Mesenchymal stem cell (in vitro differentiated cells and primary cell): Measurements from ENCODE around the gene CCNJ.
A peak's percentile ranks its signal among the peaks of the same experiment; 100 is the strongest.

Experiments
- DNase-seq: peaks from one replicate; pipeline ENCODE4 v3.0.0-alpha.2; 2013
- H2AFZ ChIP-seq: one replicate; pipeline ENCODE4 v1.6.1; 2013; ENCODE audit warnings: low read depth, mild to moderate bottlenecking, control low read depth, inconsistent platforms, low read length, moderate library complexity
- H2AK5ac ChIP-seq: 2 replicates; pipeline ENCODE4 v1.6.1; 2013; ENCODE audit warnings: low read length, moderate library complexity, mild to moderate bottlenecking, inconsistent platforms; ENCODE audit not compliant: severe bottlenecking
- H2BK120ac ChIP-seq: one replicate; pipeline ENCODE4 v1.6.1; 2013; ENCODE audit warnings: low read depth, mild to moderate bottlenecking, inconsistent platforms, low read length, moderate library complexity
- H2BK12ac ChIP-seq, 2 experiments: one replicate each; pipeline ENCODE4 v1.6.1; 2013; ENCODE audit warnings: inconsistent platforms in 2 of 2, low read length in 2 of 2, mild to moderate bottlenecking in 2 of 2, moderate library complexity in 2 of 2, control low read depth in 1 of 2
- H2BK15ac ChIP-seq: one replicate; pipeline ENCODE4 v1.6.1; 2013; ENCODE audit warnings: mild to moderate bottlenecking, low read depth, inconsistent platforms; ENCODE audit not compliant: poor library complexity, severe bottlenecking
- H2BK5ac ChIP-seq: 2 replicates; pipeline ENCODE4 v1.6.1; 2013; ENCODE audit warnings: low read depth, mild to moderate bottlenecking, low read length, control low read depth, inconsistent platforms; ENCODE audit not compliant: poor library complexity, severe bottlenecking
- H3K14ac ChIP-seq, 2 experiments: one replicate each; pipeline ENCODE4 v1.6.1; 2013; ENCODE audit warnings: inconsistent platforms in 2 of 2, low read length in 2 of 2, control low read depth in 1 of 2, mild to moderate bottlenecking in 1 of 2, moderate library complexity in 1 of 2
- H3K18ac ChIP-seq, 2 experiments: one replicate each; pipeline ENCODE4 v1.6.1; 2013; ENCODE audit warnings: inconsistent platforms in 2 of 2, low read length in 2 of 2, control low read depth in 1 of 2, low read depth in 1 of 2, mild to moderate bottlenecking in 1 of 2
- H3K23ac ChIP-seq, 2 experiments: one replicate each; pipeline ENCODE4 v1.6.1; 2013; ENCODE audit warnings: inconsistent platforms in 2 of 2, low read length in 2 of 2, mild to moderate bottlenecking in 2 of 2, moderate library complexity in 2 of 2, control low read depth in 1 of 2
- H3K27ac ChIP-seq: 2 replicates; pipeline ENCODE4 v1.5.1; 2013; ENCODE audit warnings: mild to moderate bottlenecking, moderate library complexity, low read length, control low read depth, inconsistent platforms; ENCODE audit not compliant: poor library complexity, severe bottlenecking
- H3K27me3 ChIP-seq, 2 experiments: 2 replicates each; pipeline versions ENCODE4 v1.6.1 to v1.7.0; 2013; ENCODE audit warnings: low read length in 2 of 2, mild to moderate bottlenecking in 2 of 2, moderate library complexity in 2 of 2, control low read depth in 1 of 2, inconsistent platforms in 1 of 2; ENCODE audit not compliant: control insufficient read depth in 1 of 2, insufficient read depth in 1 of 2
- H3K36me3 ChIP-seq, 2 experiments: 2 replicates each; pipeline versions ENCODE4 v1.6.1 to v1.7.0; 2013; ENCODE audit warnings: low read length in 2 of 2, control low read depth in 1 of 2, inconsistent platforms in 1 of 2, low read depth in 1 of 2, mild to moderate bottlenecking in 1 of 2; ENCODE audit not compliant: insufficient read depth in 2 of 2, control insufficient read depth in 1 of 2
- H3K4ac ChIP-seq, 2 experiments: one replicate each; pipeline ENCODE4 v1.6.1; 2013; ENCODE audit warnings: inconsistent platforms in 2 of 2, low read length in 2 of 2, mild to moderate bottlenecking in 2 of 2, moderate library complexity in 2 of 2, control low read depth in 1 of 2, low read depth in 1 of 2
- H3K4me1 ChIP-seq: 2 replicates; pipeline ENCODE4 v1.6.1; 2013; ENCODE audit warnings: low read depth, low read length, control low read depth; ENCODE audit not compliant: control insufficient read depth, insufficient read depth
- H3K4me2 ChIP-seq: 2 replicates; pipeline ENCODE4 v1.6.1; 2013; ENCODE audit warnings: low read length, mild to moderate bottlenecking, inconsistent platforms; ENCODE audit not compliant: poor library complexity, severe bottlenecking
- H3K4me3 ChIP-seq, 2 experiments: 2 replicates each; pipeline versions ENCODE4 v1.5.1 to v1.7.0; 2013; ENCODE audit warnings: low read length in 2 of 2, mild to moderate bottlenecking in 2 of 2, control low read depth in 1 of 2, low read depth in 1 of 2; ENCODE audit not compliant: insufficient read depth in 1 of 2
- H3K79me1 ChIP-seq: replicated peaks from 2 replicates; pipeline ENCODE4 v1.6.1; 2013; ENCODE audit warnings: mild to moderate bottlenecking, control low read depth, low read length, inconsistent platforms; ENCODE audit not compliant: poor library complexity, severe bottlenecking
- H3K9ac ChIP-seq: 2 replicates; pipeline ENCODE4 v1.7.0; 2013; ENCODE audit warnings: mild to moderate bottlenecking, low read length, moderate library complexity
- H3K9me3 ChIP-seq: 2 replicates; pipeline ENCODE4 v1.7.0; 2013; ENCODE audit warnings: mild to moderate bottlenecking, low read length; ENCODE audit not compliant: control insufficient read depth
- H4K8ac ChIP-seq: one replicate; pipeline ENCODE4 v1.6.1; 2013; ENCODE audit warnings: inconsistent platforms, mild to moderate bottlenecking, low read length, moderate library complexity
- H4K91ac ChIP-seq: one replicate; pipeline ENCODE4 v1.6.1; 2013; ENCODE audit warnings: mild to moderate bottlenecking, low read length, inconsistent platforms
- WGBS: methylation state at CpG from one replicate; pipeline ENCODE4 v1.1.7; 2013; ENCODE audit warnings: mixed read lengths; 5-methylcytosine and 5-hydroxymethylcytosine counted together

The CCNJ gene

DNA sequence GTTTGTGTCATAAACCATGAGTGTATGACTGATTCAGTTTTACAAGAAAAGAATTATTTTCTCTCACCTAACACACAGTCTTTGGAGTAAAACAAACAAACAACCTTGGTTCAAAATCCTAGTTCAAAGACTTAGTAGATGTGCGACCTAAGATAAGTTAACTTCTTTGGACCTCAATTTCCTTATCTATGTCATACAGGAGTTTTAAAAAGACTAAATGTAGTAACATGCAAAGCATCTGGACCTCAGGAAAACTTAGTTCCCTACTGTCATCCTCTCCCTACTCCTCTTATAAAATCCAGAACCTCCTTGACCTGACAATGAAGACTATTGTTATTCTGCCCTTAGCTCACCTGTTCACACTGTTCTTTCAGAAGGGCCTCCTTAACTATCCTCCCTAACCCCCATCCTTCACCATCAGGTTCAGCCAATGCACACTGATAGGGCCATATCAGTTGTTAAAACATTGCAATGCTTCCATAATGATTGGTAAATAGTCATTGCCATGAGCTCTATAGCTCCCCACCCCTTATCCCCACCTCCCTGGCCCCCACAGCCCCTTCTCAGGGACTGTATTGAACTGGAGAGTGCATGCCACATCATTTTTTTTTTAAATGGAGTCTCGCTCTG, 28.8 kb upstream of the CCNJ start:
- no peak overlapping the region for H3K18ac ChIP-seq
- H3K36me3 ChIP-seq, result no peaks in the 10 kb centered on the region
- H3K4me2 ChIP-seq, result no peak overlapping the region
- H4K8ac ChIP-seq, result no peak overlapping the region
- no peak overlapping the region for H3K4ac ChIP-seq
- H3K4me1 ChIP-seq, result no peaks in the 10 kb centered on the region
- DNase-seq, result no peak
- H3K23ac ChIP-seq, result no peak overlapping the region
- H2BK120ac ChIP-seq, result no peak overlapping the region
- H2AK5ac ChIP-seq, result no peak overlapping the region
- H3K79me1 ChIP-seq, result no peaks in the 10 kb centered on the region
- WGBS, result 88% methylated on average over 2 of the region's 2 CpGs
- H2BK12ac ChIP-seq, result no peak overlapping the region
- no peak overlapping the region for H3K9ac ChIP-seq
- H2BK15ac ChIP-seq, result no peak overlapping the region
- H3K27me3 ChIP-seq, result peaks cover 0 to 24% of the 10 kb centered on the region in 2 experiments
- H4K91ac ChIP-seq, result no peak overlapping the region
- H3K4me3 ChIP-seq, result no peak overlapping the region
- H3K14ac ChIP-seq, result no peak overlapping the region
- H2AFZ ChIP-seq, result no peak overlapping the region
- H2BK5ac ChIP-seq, result no peak overlapping the region
- H3K9me3 ChIP-seq, result no peaks in the 10 kb centered on the region
- H3K27ac ChIP-seq, result no peak overlapping the region

DNA sequence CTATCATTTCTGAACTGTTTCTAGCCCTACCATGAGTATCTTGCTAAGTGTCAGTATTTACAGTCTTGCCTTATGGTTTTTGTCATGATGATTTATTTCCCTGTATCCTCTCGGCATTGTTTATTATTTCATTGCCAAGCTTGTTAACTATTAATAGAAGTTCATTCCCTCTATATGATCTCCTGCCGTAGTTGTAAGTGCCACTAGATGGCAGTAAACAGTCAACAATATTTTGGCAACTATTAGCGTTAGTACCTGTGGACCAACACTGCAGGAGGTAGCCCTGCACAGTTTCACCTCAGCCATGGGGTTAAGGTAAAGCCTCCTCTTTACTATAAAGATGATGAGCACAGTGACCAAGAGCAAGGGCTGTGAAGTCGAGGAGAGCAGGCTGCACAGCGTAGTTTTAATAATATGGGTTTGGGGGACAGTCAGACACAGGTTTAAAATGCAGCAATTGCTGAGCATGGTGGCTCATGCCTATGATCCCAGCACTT, 26.1 kb upstream of the CCNJ start:
- DNase-seq, result peak; percentile 79
- H2BK15ac ChIP-seq, result no peak overlapping the region
- H3K14ac ChIP-seq, result no peak overlapping the region
- no peak overlapping the region for H3K9ac ChIP-seq
- H3K36me3 ChIP-seq, result no peaks in the 10 kb centered on the region
- no peak overlapping the region for H3K4ac ChIP-seq
- 29% methylated on average over 4 of the region's 5 CpGs for WGBS
- no peak overlapping the region for H2AK5ac ChIP-seq
- H3K4me1 ChIP-seq, result no peaks in the 10 kb centered on the region
- H3K18ac ChIP-seq, result no peak overlapping the region
- H2BK120ac ChIP-seq, result no peak overlapping the region
- H3K79me1 ChIP-seq, result no peaks in the 10 kb centered on the region
- no peak overlapping the region for H3K4me3 ChIP-seq
- H3K27me3 ChIP-seq, result peaks cover 0 to 14% of the 10 kb centered on the region in 2 experiments
- H3K4me2 ChIP-seq, result no peak overlapping the region
- no peak overlapping the region for H3K23ac ChIP-seq
- H4K8ac ChIP-seq, result no peak overlapping the region
- H2BK5ac ChIP-seq, result no peak overlapping the region
- no peak overlapping the region for H2BK12ac ChIP-seq
- no peak overlapping the region for H4K91ac ChIP-seq
- H3K9me3 ChIP-seq, result no peaks in the 10 kb centered on the region
- no peak overlapping the region for H3K27ac ChIP-seq
- H2AFZ ChIP-seq, result no peak overlapping the region

DNA sequence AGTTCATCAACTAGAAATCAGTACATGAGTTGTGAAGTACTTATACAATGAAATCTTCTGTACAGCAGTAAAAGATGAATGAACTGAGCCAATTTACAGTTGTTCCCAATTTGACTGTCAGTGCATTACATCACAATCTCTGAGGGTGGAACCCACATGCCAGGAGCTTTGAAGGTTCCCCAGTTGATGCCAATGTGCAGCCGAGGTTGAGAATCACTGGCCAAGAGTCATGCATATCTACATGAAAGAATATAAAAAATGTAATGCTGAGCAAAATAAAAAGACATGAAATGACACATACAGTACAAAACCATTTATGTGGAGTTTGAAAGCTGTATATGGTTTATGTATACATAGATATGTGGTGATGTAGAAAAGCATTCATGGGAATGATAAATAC, 22.1 kb upstream of the CCNJ start:
- Histone ChIP-seq H3K4me3 (no peak overlapping the region), H3K4ac (no peak overlapping the region), H3K4me1 (peaks cover 2% of the 10 kb centered on the region), H3K79me1 (no peaks in the 10 kb centered on the region), H2AFZ (no peak overlapping the region), H4K8ac (no peak overlapping the region), H3K36me3 (no peaks in the 10 kb centered on the region), H3K9ac (no peak overlapping the region), H3K4me2 (no peak overlapping the region), H3K14ac (no peak overlapping the region), H2BK5ac (no peak overlapping the region), H2BK120ac (no peak overlapping the region), H3K27me3 (peaks cover 0 to 7% of the 10 kb centered on the region in 2 experiments), H2BK12ac (no peak overlapping the region), H2BK15ac (no peak overlapping the region), H4K91ac (no peak overlapping the region), H2AK5ac (no peak overlapping the region), H3K18ac (no peak overlapping the region), H3K9me3 (no peaks in the 10 kb centered on the region), H3K27ac (no peak overlapping the region), H3K23ac (no peak overlapping the region)
- no CpG with 5 or more reads among the region's 1 CpG for WGBS
- DNase-seq, result no peak

DNA sequence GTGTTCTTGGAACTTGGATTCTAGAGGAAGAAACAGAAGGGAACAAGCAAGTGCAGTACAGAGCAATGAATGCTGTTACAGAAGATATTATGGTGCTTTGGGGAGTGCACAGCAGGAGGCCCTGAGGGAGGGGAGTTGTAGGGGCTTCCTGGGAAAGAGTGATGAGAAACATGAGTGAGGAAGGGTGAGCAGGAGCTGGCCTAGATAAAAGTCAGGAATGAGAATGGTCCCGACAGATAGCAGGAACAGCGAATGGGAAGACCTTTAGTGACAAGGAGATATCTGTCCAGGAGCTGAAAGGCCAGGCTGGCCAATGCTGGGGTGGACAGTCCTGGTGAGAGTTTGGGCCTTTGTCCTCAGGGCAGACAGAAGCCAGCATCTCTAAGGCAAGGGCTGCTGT, 20.6 kb upstream of the CCNJ start:
- Histone ChIP-seq H3K4me3 (no peak overlapping the region), H3K18ac (no peak overlapping the region), H3K23ac (no peak overlapping the region), H3K27me3 (peaks cover 0 to 7% of the 10 kb centered on the region in 2 experiments), H2BK12ac (no peak overlapping the region), H3K4ac (no peak overlapping the region), H4K91ac (no peak overlapping the region), H3K36me3 (no peaks in the 10 kb centered on the region), H4K8ac (no peak overlapping the region), H3K79me1 (no peaks in the 10 kb centered on the region), H2AFZ (no peak overlapping the region), H3K9ac (no peak overlapping the region), H3K4me2 (no peak overlapping the region), H2AK5ac (no peak overlapping the region), H3K4me1 (peaks cover 2% of the 10 kb centered on the region), H2BK5ac (no peak overlapping the region), H2BK15ac (no peak overlapping the region), H3K27ac (no peak overlapping the region), H3K9me3 (no peaks in the 10 kb centered on the region), H2BK120ac (no peak overlapping the region), H3K14ac (no peak overlapping the region)
- WGBS, result 89% methylated on average over 2 of the region's 2 CpGs
- DNase-seq, result no peak
